Endothelial cell of umbilical vein (primary cell): ENCODE measurements around the gene ZNF485. TPM values are rescaled to one million over a fixed set of nuclear protein-coding genes. Genes with fewer than 3 reads are reported as not detected.

ENCODE experiments used
- BruUV-seq: library from RNA; stranded (reverse); fragments of 400-500 nt; replicated peaks from 2 replicates; lab custom pipeline; 2021; lab: Mats Ljungman, UMichigan
- CTCF ChIA-PET: fragments of 300-600, 350-600 bp; sonication (Branson Sonifier 250); formaldehyde crosslinking; loops from one replicate; lab custom pipeline; 2021; ENCODE audit warnings: antibody characterized with exemption, inconsistent platforms; lab: Charles Lee
- POLR2A ChIA-PET: fragments of 300-600, 350-600 bp; sonication (Branson Sonifier 250); formaldehyde crosslinking; loops from one replicate; lab custom pipeline; 2021; ENCODE audit warnings: antibody characterized with exemption, inconsistent platforms; lab: Charles Lee
- DNase-seq: peaks from one replicate; pipeline ENCODE4 v3.0.0-alpha.2; 2011; ENCODE audit warnings: low read depth, low spot score
- FAIRE-seq: peaks from 2 replicates; lab custom pipeline; 2011; peaks lifted over from hg19 to GRCh38; lab: Jason Lieb, UNC
- H2AFZ ChIP-seq: 2 replicates; pipeline ENCODE4 v1.6.0; 2012; ENCODE audit warnings: low read depth, low read length, control low read depth, inconsistent platforms
- H3K27ac ChIP-seq: 2 replicates; pipeline ENCODE4 v1.5.1; 2011; ENCODE audit warnings: low read depth, mild to moderate bottlenecking, control low read depth, low read length, moderate library complexity; ENCODE audit not compliant: insufficient read depth
- H3K27me3 ChIP-seq, 2 experiments: 2 replicates each; pipeline versions ENCODE4 v1.6.0 to v1.6.1; 2011; ENCODE audit warnings: low read length in 2 of 2, mixed read lengths in 1 of 2; ENCODE audit not compliant: control insufficient read depth in 2 of 2, insufficient read depth in 2 of 2
- H3K36me3 ChIP-seq, 2 experiments: 2 replicates in 1 of 2; 3 replicates in 1 of 2; pipeline ENCODE4 v1.5.1; 2011; ENCODE audit warnings: low read length in 2 of 2, mild to moderate bottlenecking in 1 of 2, moderate library complexity in 1 of 2; ENCODE audit not compliant: control insufficient read depth in 2 of 2, insufficient read depth in 2 of 2; ENCODE audit errors: extremely low read depth in 1 of 2
- H3K4me1 ChIP-seq: 3 replicates; pipeline ENCODE4 v1.5.1; 2011; ENCODE audit warnings: mild to moderate bottlenecking, low read length; ENCODE audit not compliant: control insufficient read depth, insufficient read depth; ENCODE audit errors: extremely low read depth
- H3K4me2 ChIP-seq: 2 replicates; pipeline ENCODE4 v1.6.1; 2011; ENCODE audit warnings: low read length, control low read depth, mixed read lengths; ENCODE audit not compliant: insufficient read depth
- H3K4me3 ChIP-seq, 3 experiments: fragments of 200-600 bp in 1 of 3; sonication (generic), shearing (Covaris generic) in 1 of 3; replicated peaks in 1 of 3; 2 replicates each; pipeline ENCODE4 v1.5.1; 2011 to 2016; ENCODE audit warnings: control low read depth in 3 of 3, low read length in 3 of 3, mild to moderate bottlenecking in 2 of 3, inconsistent platforms in 1 of 3, low read depth in 1 of 3, moderate library complexity in 1 of 3; ENCODE audit not compliant: insufficient read depth in 1 of 3
- H3K79me2 ChIP-seq: 2 replicates; pipeline ENCODE4 v1.6.0; 2012; ENCODE audit warnings: low read length, inconsistent platforms; ENCODE audit not compliant: control insufficient read depth, insufficient read depth
- H3K9ac ChIP-seq: replicated peaks from 2 replicates; pipeline ENCODE3; 2011; ENCODE audit warnings: low read length, control low read depth; ENCODE audit not compliant: insufficient read depth; ENCODE audit errors: extremely low read depth
- H3K9me1 ChIP-seq: replicated peaks from 3 replicates; pipeline ENCODE4 v1.6.0; 2011; ENCODE audit warnings: mild to moderate bottlenecking, low read length; ENCODE audit not compliant: control insufficient read depth, insufficient read depth; ENCODE audit errors: extremely low read depth
- H3K9me3 ChIP-seq: replicated peaks from 2 replicates; pipeline ENCODE4 v1.5.1; 2012; ENCODE audit warnings: low read length, inconsistent platforms; ENCODE audit not compliant: control insufficient read depth, insufficient read depth
- H4K20me1 ChIP-seq: replicated peaks from 2 replicates; pipeline ENCODE3; 2011; ENCODE audit warnings: mild to moderate bottlenecking, low read length; ENCODE audit not compliant: control insufficient read depth, insufficient read depth; ENCODE audit errors: extremely low read depth
- EZH2 ChIP-seq: IDR thresholded peaks from 2 replicates; pipeline ENCODE4 v1.6.1; 2012; ENCODE audit warnings: borderline replicate concordance, low read depth, mild to moderate bottlenecking, moderate library complexity, low read length, inconsistent platforms; ENCODE audit not compliant: severe bottlenecking
- FOS ChIP-seq: IDR thresholded peaks from 2 replicates; pipeline ENCODE4 v1.6.1; 2011; ENCODE audit warnings: mild to moderate bottlenecking, low read length, moderate library complexity, borderline replicate concordance; ENCODE audit not compliant: insufficient read depth
- GATA2 ChIP-seq: IDR thresholded peaks from 2 replicates; pipeline ENCODE4 v1.7.0; 2011; ENCODE audit warnings: low read depth, mild to moderate bottlenecking, moderate library complexity, mixed read lengths, low read length; ENCODE audit not compliant: insufficient read length, insufficient read depth
- JUN ChIP-seq: IDR thresholded peaks from 2 replicates; pipeline ENCODE4 v1.6.1; 2011; ENCODE audit warnings: borderline replicate concordance, low read depth; ENCODE audit not compliant: insufficient read length, insufficient read depth
- MAX ChIP-seq: IDR thresholded peaks from 2 replicates; pipeline ENCODE4 v1.6.1; 2011; ENCODE audit not compliant: insufficient read depth, insufficient read length
- MYC ChIP-seq: IDR thresholded peaks from one replicate; pipeline ENCODE4 v1.6.1; 2011; ENCODE audit warnings: mild to moderate bottlenecking, low read depth, low read length
- POLR2A ChIP-seq: IDR thresholded peaks from 2 replicates; pipeline ENCODE4 v1.6.1; 2012; ENCODE audit warnings: low read depth, mild to moderate bottlenecking, control low read depth, low read length
- POLR2AphosphoS5 ChIP-seq: IDR thresholded peaks from 2 replicates; pipeline ENCODE4 v1.6.1; 2012; ENCODE audit warnings: low read depth, mild to moderate bottlenecking, control low read depth, low read length, moderate library complexity; ENCODE audit not compliant: insufficient read depth
- dilution Hi-C: fragments of 300-500 bp; cut with MboI; formaldehyde crosslinking; loops from one replicate; pipeline ENCODE4 v1.15.0; 2019; ENCODE audit warnings: low sequenced_read_pairs; ENCODE audit not compliant: extremely low pct_ligation_motif_present
- intact Hi-C: fragments of 100-400 bp; cut with micrococcal nuclease; formaldehyde crosslinking; loops from one replicate; pipeline ENCODE4 v1.10.0; 2022
- polyA plus RNA-seq, 4 experiments: library from polyadenylated mRNA; depleted of rRNA in 3 of 4; stranded (reverse) in 3 of 4; unstranded in 1 of 4; fragments of >200 nt; gene quantifications; 2 replicates each; pipeline versions ENCODE4 v1.2.1 to v1.2.3, GENCODE V29; 2011 to 2012; ENCODE audit warnings: missing spikeins in 1 of 4
- total RNA-seq: library from RNA; stranded (reverse); gene quantifications from 2 replicates; pipeline ENCODE4 v1.2.3, GENCODE V29; 2021
- TF ChIP-seq, protein P1 (sequence below), 2 donors: IDR thresholded peaks; 1 replicate in 1 of 2; 2 replicates in 1 of 2; pipeline ENCODE4 v1.5.1; 2011; ENCODE audit warnings: low read length in 2 of 2, mild to moderate bottlenecking in 2 of 2, moderate library complexity in 2 of 2, control low read depth in 1 of 2, inconsistent platforms in 1 of 2, low read depth in 1 of 2; ENCODE audit not compliant: insufficient read depth in 1 of 2; ENCODE audit errors: extremely low read depth in 1 of 2

The ZNF485 gene
- total and polyA plus RNA-seq, 2 donors (not counting 3 experiments of a cell fraction or from before 2014, with no cell fraction given) = 1.0 to 1.2 TPM

GRCh38 chr10:43591303-43591904 lies 14.8 kb upstream of the ZNF485 start:
- CTCF ChIA-PET = interaction anchor here (1.1 kb wide), 1 partner anchor 15 kb away, joined by 4 read pairs; no protein-coding TSS in a partner anchor
- DNase-seq = no peak
- TF ChIP-seq JUN = no peak
- TF ChIP-seq GATA2 = no peak
- TF ChIP-seq, protein P1, sequence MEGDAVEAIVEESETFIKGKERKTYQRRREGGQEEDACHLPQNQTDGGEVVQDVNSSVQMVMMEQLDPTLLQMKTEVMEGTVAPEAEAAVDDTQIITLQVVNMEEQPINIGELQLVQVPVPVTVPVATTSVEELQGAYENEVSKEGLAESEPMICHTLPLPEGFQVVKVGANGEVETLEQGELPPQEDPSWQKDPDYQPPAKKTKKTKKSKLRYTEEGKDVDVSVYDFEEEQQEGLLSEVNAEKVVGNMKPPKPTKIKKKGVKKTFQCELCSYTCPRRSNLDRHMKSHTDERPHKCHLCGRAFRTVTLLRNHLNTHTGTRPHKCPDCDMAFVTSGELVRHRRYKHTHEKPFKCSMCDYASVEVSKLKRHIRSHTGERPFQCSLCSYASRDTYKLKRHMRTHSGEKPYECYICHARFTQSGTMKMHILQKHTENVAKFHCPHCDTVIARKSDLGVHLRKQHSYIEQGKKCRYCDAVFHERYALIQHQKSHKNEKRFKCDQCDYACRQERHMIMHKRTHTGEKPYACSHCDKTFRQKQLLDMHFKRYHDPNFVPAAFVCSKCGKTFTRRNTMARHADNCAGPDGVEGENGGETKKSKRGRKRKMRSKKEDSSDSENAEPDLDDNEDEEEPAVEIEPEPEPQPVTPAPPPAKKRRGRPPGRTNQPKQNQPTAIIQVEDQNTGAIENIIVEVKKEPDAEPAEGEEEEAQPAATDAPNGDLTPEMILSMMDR (IDR thresholded peaks at IDR 0.05; ENCODE audit: extremely low read depth in 1 of 2, insufficient read depth in 1 of 2, low read depth in 1 of 2, low read length in 2 of 2) = no peak
- no peak for TF ChIP-seq EZH2
- no peak for TF ChIP-seq MAX
- no peak for TF ChIP-seq FOS
- no peak for TF ChIP-seq POLR2AphosphoS5
- TF ChIP-seq MYC = no peak
- TF ChIP-seq POLR2A = no peak
- H3K36me3 ChIP-seq = no peaks in the 10 kb centered on the region
- no peak overlapping the region for H3K9ac ChIP-seq
- no peak overlapping the region for H3K27ac ChIP-seq
- no peak for FAIRE-seq
- POLR2A ChIA-PET = no interaction called here
- no peak overlapping the region for H2AFZ ChIP-seq
- dilution Hi-C loops (no loop called here), intact Hi-C loops (no loop called here)
- no peaks in the 10 kb centered on the region for H4K20me1 ChIP-seq
- no peaks in the 10 kb centered on the region for H3K9me3 ChIP-seq
- BruUV-seq = no TSS peak
- H3K4me1 ChIP-seq = no peaks in the 10 kb centered on the region
- H3K27me3 ChIP-seq = no peaks in the 10 kb centered on the region
- no peaks in the 10 kb centered on the region for H3K9me1 ChIP-seq
- no peak overlapping the region for H3K4me3 ChIP-seq
- no peaks in the 10 kb centered on the region for H3K79me2 ChIP-seq
- no peak overlapping the region for H3K4me2 ChIP-seq
